PC-3 (cell line): ENCODE measurements around the gene UBE2D2. TPM values are rescaled to one million over a fixed set of nuclear protein-coding genes. Genes with fewer than 3 reads are reported as not detected.

ENCODE experiments used
- ATAC-seq: fragments of 200-7000 bp; cut with Tn5 transposase; 2 replicates; pipeline ENCODE4 v1.9.1; 2020; ENCODE audit warnings: mild to moderate bottlenecking, moderate library complexity
- BruUV-seq: library from RNA; stranded (reverse); fragments of 400-500 nt; replicated peaks from 2 replicates; lab custom pipeline; 2021; lab: Mats Ljungman, UMichigan
- CTCF ChIA-PET: fragments of 300-600 bp; sonication (Branson Sonifier 250); formaldehyde crosslinking; loops from one replicate; lab custom pipeline; 2022; ENCODE audit warnings: antibody characterized with exemption; lab: Charles Lee
- POLR2A ChIA-PET: fragments of 300-600 bp; sonication (Branson Sonifier 250); formaldehyde crosslinking; loops from one replicate; lab custom pipeline; 2022; ENCODE audit warnings: antibody characterized with exemption; ENCODE audit not compliant: unreplicated experiment; lab: Charles Lee
- DNase-seq: peaks from one replicate; pipeline ENCODE4 v3.0.0-alpha.2; 2015
- H2AFZ ChIP-seq: fragments of 300-600 bp; sonication (generic); 2 replicates; pipeline ENCODE4 v1.6.0; 2016; ENCODE audit warnings: antibody characterized with exemption, low read length
- H3F3A ChIP-seq: fragments of 300-600 bp; sonication (generic); one replicate; pipeline ENCODE4 v1.6.0; 2017; ENCODE audit warnings: antibody characterized with exemption, low read length, control low read depth, mild to moderate bottlenecking; ENCODE audit not compliant: unreplicated experiment
- H3K27ac ChIP-seq: fragments of 300-600 bp; sonication (generic); 2 replicates; pipeline ENCODE4 v1.5.1; 2016; ENCODE audit warnings: mild to moderate bottlenecking, low read length
- H3K27me3 ChIP-seq: fragments of 300-600 bp; sonication (generic); 2 replicates; pipeline ENCODE4 v1.6.1; 2016; ENCODE audit warnings: low read length, mixed read lengths
- H3K36me3 ChIP-seq: fragments of 300-600 bp; sonication (generic); 2 replicates; pipeline ENCODE4 v1.6.1; 2016; ENCODE audit warnings: low read depth, mixed run types, low read length, mixed read lengths
- H3K4me1 ChIP-seq: fragments of 300-600 bp; sonication (generic); 2 replicates; pipeline ENCODE4 v1.5.1; 2016; ENCODE audit warnings: low read length; ENCODE audit not compliant: insufficient read depth
- H3K4me2 ChIP-seq: fragments of 300-600 bp; sonication (generic); 2 replicates; pipeline ENCODE4 v1.6.0; 2016; ENCODE audit warnings: low read length
- H3K4me3 ChIP-seq: fragments of 300-600 bp; sonication (generic); 2 replicates; pipeline ENCODE4 v1.5.1; 2016; ENCODE audit warnings: mild to moderate bottlenecking, low read length, mixed read lengths
- H3K79me2 ChIP-seq: fragments of 300-600 bp; sonication (generic); 2 replicates; pipeline ENCODE4 v1.6.1; 2017; ENCODE audit warnings: low read length, mixed read lengths
- H3K9ac ChIP-seq: fragments of 300-600 bp; sonication (generic); 2 replicates; pipeline ENCODE4 v1.6.0; 2016; ENCODE audit warnings: mild to moderate bottlenecking, low read length
- H3K9me2 ChIP-seq: fragments of 300-600 bp; sonication (generic); replicated peaks from 2 replicates; pipeline ENCODE4 v1.6.1; 2016; ENCODE audit warnings: mixed run types, low read length, mixed read lengths
- H3K9me3 ChIP-seq: fragments of 300-600 bp; sonication (generic); 2 replicates; pipeline ENCODE4 v1.6.1; 2016; ENCODE audit warnings: low read length, mixed read lengths
- H4K20me1 ChIP-seq: fragments of 300-600 bp; sonication (generic); 2 replicates; pipeline ENCODE4 v1.6.1; 2016; ENCODE audit warnings: low read length, mixed read lengths
- CTCF ChIP-seq: fragments of 300-600 bp; sonication (generic); conservative IDR thresholded peaks from 2 replicates; pipeline ENCODE4 v1.5.1; 2017; ENCODE audit warnings: antibody characterized with exemption, low read depth, mild to moderate bottlenecking, low read length
- EZH2 ChIP-seq: fragments of 300-600 bp; sonication (generic); IDR thresholded peaks from one replicate; pipeline ENCODE4 v1.6.1; 2017; ENCODE audit warnings: antibody characterized with exemption, mild to moderate bottlenecking, low read length; ENCODE audit not compliant: unreplicated experiment
- EZH2phosphoT487 ChIP-seq: fragments of 300-600 bp; sonication (generic); IDR thresholded peaks from 2 replicates; pipeline ENCODE4 v1.6.1; 2018; ENCODE audit warnings: mild to moderate bottlenecking, antibody characterized with exemption, low read length, borderline replicate concordance
- intact Hi-C: fragments of 100-400 bp; cut with micrococcal nuclease; formaldehyde crosslinking; loops from 2 replicates; pipeline ENCODE4 v1.9.0; 2023
- total RNA-seq: library from RNA; depleted of rRNA; stranded (reverse); fragments of >200 nt; gene quantifications from 2 replicates; pipeline ENCODE4 v1.2.3, GENCODE V29; 2014

UBE2D2 gene
- total RNA-seq, 1 experiment from 2014 or later: 98.7 TPM

GRCh38 chr5:139671096-139671841 is 110.1 kb downstream of the UBE2D2 start:
- Histone ChIP-seq H3K4me1 (peaks cover 14% of the 10 kb centered on the region), H4K20me1 (no peaks in the 10 kb centered on the region), H3F3A (no peaks in the 10 kb centered on the region), H3K9me3 (no peaks in the 10 kb centered on the region), H3K9ac (no peak overlapping the region), H2AFZ (no peak overlapping the region), H3K27me3 (no peaks in the 10 kb centered on the region), H3K36me3 (no peaks in the 10 kb centered on the region), H3K4me3 (no peak overlapping the region), H3K27ac (no peak overlapping the region), H3K4me2 (no peak overlapping the region), H3K79me2 (peaks cover 11% of the 10 kb centered on the region), H3K9me2 (no peaks in the 10 kb centered on the region)
- intact Hi-C loops: no loop called here
- ChIA-PET CTCF (no interaction called here), POLR2A (interaction anchor here (0.5 to 0.7 kb wide), 2 partner anchors 24 to 687 kb away, joined by 3 read pairs; no protein-coding TSS in a partner anchor)
- DNase-seq (no peak), ATAC-seq (no peak)
- BruUV-seq: no TSS peak
- TF ChIP-seq EZH2: no peak
- TF ChIP-seq CTCF: no peak
- TF ChIP-seq EZH2phosphoT487: no peak

GRCh38 chr5:139675213-139675612 is 114.1 kb downstream of the UBE2D2 start:
- intact Hi-C loops: no loop called here
- no peaks in the 10 kb centered on the region for H3K27me3 ChIP-seq
- DNase-seq (no peak), ATAC-seq (no peak)
- no peaks in the 10 kb centered on the region for H3K79me2 ChIP-seq
- H4K20me1 ChIP-seq: no peaks in the 10 kb centered on the region
- no peaks in the 10 kb centered on the region for H3K9me3 ChIP-seq
- BruUV-seq: no TSS peak
- no peak overlapping the region for H2AFZ ChIP-seq
- H3K36me3 ChIP-seq: no peaks in the 10 kb centered on the region
- no peak overlapping the region for H3K27ac ChIP-seq
- H3K9me2 ChIP-seq: no peaks in the 10 kb centered on the region
- H3K9ac ChIP-seq: no peak overlapping the region
- no peak overlapping the region for H3K4me2 ChIP-seq
- no peaks in the 10 kb centered on the region for H3K4me1 ChIP-seq
- ChIA-PET POLR2A (no interaction called here), CTCF (no interaction called here)
- H3K4me3 ChIP-seq: no peak overlapping the region
- TF ChIP-seq EZH2: no peak
- TF ChIP-seq CTCF: no peak
- TF ChIP-seq EZH2phosphoT487: no peak
- H3F3A ChIP-seq: no peaks in the 10 kb centered on the region

- Histone ChIP-seq H3K36me3 (no peaks in the 10 kb centered on the region), H3K79me2 (no peaks in the 10 kb centered on the region), H3K9me3 (no peaks in the 10 kb centered on the region), H3F3A (no peaks in the 10 kb centered on the region), H3K27ac (no peak overlapping the region), H3K4me2 (no peak overlapping the region), H3K9me2 (no peaks in the 10 kb centered on the region), H3K27me3 (no peaks in the 10 kb centered on the region), H4K20me1 (no peaks in the 10 kb centered on the region), H2AFZ (no peak overlapping the region), H3K4me3 (no peak overlapping the region), H3K4me1 (no peaks in the 10 kb centered on the region), H3K9ac (no peak overlapping the region)
- no TSS peak for BruUV-seq
- DNase-seq (no peak), ATAC-seq (0 out of 2 replicates have a peak, but pooled peaks have one; percentile 29)
- TF ChIP-seq EZH2 (no peak), CTCF (no peak), EZH2phosphoT487 (no peak)
- POLR2A ChIA-PET: no interaction called here
- intact Hi-C loops: no loop called here
- CTCF ChIA-PET: no interaction called here
These were observed 114.7 kb downstream of the UBE2D2 start for GRCh38 chr5:139675825-139676224.
